Astrocyte (in vitro differentiated cells and primary cell): Measurements from ENCODE around the gene CENPW.

Experiments
- CTCF ChIP-seq: IDR thresholded peaks from 2 replicates; pipeline ENCODE4 v1.5.1; 2011; ENCODE audit warnings: low read depth, mild to moderate bottlenecking, inconsistent platforms, low read length, moderate library complexity; ENCODE audit not compliant: insufficient read depth
- EZH2 ChIP-seq: IDR thresholded peaks from 2 replicates; pipeline ENCODE4 v1.6.1; 2012; ENCODE audit warnings: mild to moderate bottlenecking, low read length, inconsistent platforms; ENCODE audit not compliant: insufficient read depth

GRCh38 chr6:126376682-126377081, 36.8 kb downstream of the CENPW start:
- TF ChIP-seq CTCF (no peak), EZH2 (no peak)
